Activated T-helper 2 cell treated with anti-CD3 and anti-CD28 coated beads, Interferon-gamma antibody, Interleukin-2, Interleukin-4, amounts not matched to agents 10 μg/mL and 5 μg/mL and 100 μg/mL, durations not matched to agents 14 hours and 24 hours and 36 hours (primary cell): Measurements from ENCODE around the gene PLEKHG5. TPM values are rescaled to one million over a fixed set of nuclear protein-coding genes. Genes with fewer than 3 reads are reported as not detected.

Experiments used
- DNase-seq: peaks from one replicate; pipeline ENCODE4 v3.0.0; 2021; ENCODE audit warnings: low spot score
- H3K27ac Mint-ChIP-seq: one replicate; pipeline ENCODE4 v1.8.0; 2021; ENCODE audit warnings: mixed read lengths
- H3K27me3 Mint-ChIP-seq: one replicate; pipeline ENCODE4 v1.8.0; 2021; ENCODE audit warnings: low read depth, mixed read lengths
- H3K36me3 Mint-ChIP-seq: one replicate; pipeline ENCODE4 v1.8.0; 2021; ENCODE audit warnings: low read depth, mixed read lengths
- H3K4me1 Mint-ChIP-seq: one replicate; pipeline ENCODE4 v1.8.0; 2021; ENCODE audit warnings: low read depth, mixed read lengths
- H3K4me3 Mint-ChIP-seq: one replicate; pipeline ENCODE4 v1.8.0; 2021; ENCODE audit warnings: low read depth, mild to moderate bottlenecking, moderate library complexity, mixed read lengths
- H3K9me3 Mint-ChIP-seq: one replicate; pipeline ENCODE4 v1.8.0; 2021; ENCODE audit warnings: mixed read lengths
- intact Hi-C: fragments of 100-400 bp; cut with micrococcal nuclease; formaldehyde crosslinking; loops from one replicate; pipeline ENCODE4 v1.15.1; 2023
- total RNA-seq: library from RNA; stranded (reverse); gene quantifications from 2 replicates; pipeline ENCODE4 v1.2.3, GENCODE V29; 2022

Gene PLEKHG5
- total RNA-seq, 1 donor from 2014 or later = 1.6 TPM

DNA sequence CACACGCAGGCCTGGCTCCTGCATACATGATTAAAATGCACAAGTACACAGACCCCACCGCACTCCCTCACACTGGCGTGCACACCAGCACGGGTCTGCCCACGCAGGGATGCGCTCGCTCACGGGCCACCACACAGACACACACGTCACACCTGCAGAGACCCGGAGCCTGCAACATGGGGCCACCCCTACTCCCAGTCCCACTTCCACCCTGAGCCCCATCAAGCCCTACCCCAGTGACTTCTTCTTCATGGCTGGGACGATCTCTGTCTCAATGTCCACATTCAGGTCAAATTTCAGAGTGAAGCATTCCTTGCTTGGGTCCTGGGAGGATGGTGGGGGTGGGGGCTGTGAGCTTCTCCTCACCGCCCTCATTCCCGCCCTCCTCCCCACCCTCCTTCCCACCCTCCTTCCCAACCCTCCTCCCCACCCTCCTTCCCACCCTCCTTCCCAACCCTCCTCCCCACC lies 16.6 kb downstream of the PLEKHG5 start:
- no peak overlapping the region for H3K4me3 Mint-ChIP-seq

DNA sequence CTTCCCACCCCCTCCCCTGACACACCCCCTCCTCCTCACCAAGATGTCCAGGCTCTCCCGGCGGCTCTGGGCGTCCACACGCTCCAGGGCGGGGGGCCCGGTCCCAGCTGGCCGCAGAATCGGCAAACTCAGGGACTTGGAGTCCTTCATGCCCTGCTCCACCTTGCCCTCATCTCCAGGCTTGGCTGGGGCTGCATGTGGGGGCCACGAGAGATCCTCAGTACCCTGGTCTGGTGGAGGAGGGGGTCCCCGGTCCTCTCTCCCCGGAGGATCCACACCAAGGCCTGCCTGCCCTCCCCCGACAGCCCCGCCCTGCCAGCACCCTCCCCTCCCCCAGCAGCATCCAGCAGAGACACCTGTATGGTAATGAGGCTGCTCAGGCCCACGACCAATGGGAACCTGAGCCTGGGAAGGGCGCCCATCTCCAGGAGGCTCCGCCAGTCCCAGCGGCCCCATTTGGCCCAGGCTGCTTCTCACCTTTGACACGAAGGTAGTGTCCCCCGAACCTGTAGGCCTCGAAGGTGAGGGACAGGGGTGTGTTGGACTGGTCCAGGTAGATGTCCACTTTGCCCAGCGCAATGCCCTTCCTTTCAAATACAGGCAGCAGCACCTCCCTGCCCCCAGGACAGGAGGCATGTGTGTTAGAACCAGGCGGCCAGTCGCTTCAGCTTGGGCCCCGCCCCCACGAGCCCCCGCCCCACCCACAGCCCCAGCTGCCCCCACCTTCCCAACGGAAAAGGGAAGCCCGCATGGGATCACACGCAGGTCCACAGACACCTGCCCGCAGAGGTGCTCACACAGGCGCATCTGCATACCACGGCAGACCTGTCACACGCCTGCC lies 17.3 kb downstream of the PLEKHG5 start:
- intact Hi-C loops = no loop called here
- Mint-ChIP-seq H3K36me3 (no peaks in the 10 kb centered on the region), H3K4me3 (no peak overlapping the region), H3K9me3 (no peaks in the 10 kb centered on the region), H3K27ac (no peak overlapping the region), H3K4me1 (no peaks in the 10 kb centered on the region), H3K27me3 (no peaks in the 10 kb centered on the region)
- no peak for DNase-seq

More for the DNA sequence above, 16.6 kb downstream of the PLEKHG5 start:
- no peak overlapping the region for H3K27ac Mint-ChIP-seq
- H3K9me3 Mint-ChIP-seq = no peaks in the 10 kb centered on the region
- no peaks in the 10 kb centered on the region for H3K27me3 Mint-ChIP-seq
- no peak for DNase-seq
- no peaks in the 10 kb centered on the region for H3K4me1 Mint-ChIP-seq
- no peaks in the 10 kb centered on the region for H3K36me3 Mint-ChIP-seq
- intact Hi-C loops = no loop called here

DNA sequence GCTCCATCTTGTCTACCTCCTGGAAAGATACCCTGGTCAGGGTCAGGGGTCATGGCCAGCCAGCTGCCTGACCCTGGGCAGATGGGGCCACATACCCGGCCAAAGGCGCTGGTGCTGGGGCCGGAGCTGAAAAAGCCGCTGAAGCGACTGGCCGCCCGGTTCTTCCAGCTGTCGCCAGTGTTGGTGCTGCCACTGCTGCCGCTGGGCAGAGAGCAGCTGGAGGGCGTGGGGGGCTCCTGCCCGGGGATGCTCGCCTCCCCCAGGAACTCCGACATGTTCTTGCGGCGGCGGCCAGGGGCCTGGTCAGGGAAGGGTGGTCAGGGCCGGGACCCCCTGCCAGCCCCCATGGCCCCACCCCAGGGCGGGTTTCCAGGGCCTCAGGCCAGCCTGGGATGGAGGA lies 18.3 kb downstream of the PLEKHG5 start:
- Mint-ChIP-seq H3K27me3 (no peaks in the 10 kb centered on the region), H3K9me3 (no peaks in the 10 kb centered on the region), H3K27ac (no peak overlapping the region), H3K4me1 (no peaks in the 10 kb centered on the region), H3K36me3 (no peaks in the 10 kb centered on the region), H3K4me3 (no peak overlapping the region)
- intact Hi-C loops = no loop called here
- no peak for DNase-seq

DNA sequence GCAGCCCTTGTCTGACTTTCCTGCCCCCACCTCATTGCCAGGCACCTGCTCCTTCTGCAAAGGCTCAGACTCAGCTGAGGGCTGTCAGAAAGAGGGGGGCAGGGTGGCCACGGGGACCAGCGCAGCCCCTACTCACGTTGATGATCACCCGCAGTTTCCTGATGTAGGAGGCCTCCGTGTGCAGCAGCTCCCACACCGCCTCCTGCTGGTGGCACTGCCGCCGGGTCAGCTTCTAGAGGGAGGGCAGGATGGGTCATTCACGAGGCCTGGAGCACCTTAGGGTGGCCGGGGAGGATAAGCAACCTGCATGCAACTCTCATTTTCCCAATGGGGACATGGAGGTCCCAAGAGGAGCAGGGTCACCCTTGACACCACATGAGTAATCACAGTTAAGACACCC lies 19.1 kb downstream of the PLEKHG5 start:
- no peak for DNase-seq

DNA sequence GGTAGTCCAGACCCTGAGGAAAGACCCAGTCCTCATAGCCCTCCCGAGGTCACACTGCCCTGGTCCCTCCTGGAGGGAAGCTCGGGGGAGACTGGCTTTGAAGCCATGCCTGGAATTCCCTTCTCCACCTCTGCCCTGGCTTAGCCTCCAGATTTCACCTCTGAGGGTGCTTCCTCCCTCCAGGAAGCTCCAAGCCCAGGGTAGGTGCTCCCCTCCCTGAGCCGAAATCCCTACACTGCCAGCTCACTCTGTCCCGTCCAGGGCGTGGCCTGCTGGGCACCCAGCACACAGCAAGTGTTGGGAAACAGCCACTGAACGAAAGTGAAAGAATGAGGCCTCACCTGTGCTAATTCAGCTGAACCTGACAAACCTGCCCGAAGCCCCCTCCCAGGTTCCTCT lies 19.5 kb downstream of the PLEKHG5 start:
- H3K4me3 Mint-ChIP-seq = no peak overlapping the region
- H3K9me3 Mint-ChIP-seq = no peaks in the 10 kb centered on the region
- no peaks in the 10 kb centered on the region for H3K27me3 Mint-ChIP-seq
- no peaks in the 10 kb centered on the region for H3K4me1 Mint-ChIP-seq
- H3K36me3 Mint-ChIP-seq = no peaks in the 10 kb centered on the region
- no peak for DNase-seq
- no peak overlapping the region for H3K27ac Mint-ChIP-seq
- intact Hi-C loops = no loop called here

More for the DNA sequence above, 19.1 kb downstream of the PLEKHG5 start:
- Mint-ChIP-seq H3K9me3 (no peaks in the 10 kb centered on the region), H3K4me3 (no peak overlapping the region), H3K4me1 (no peaks in the 10 kb centered on the region), H3K27ac (no peak overlapping the region), H3K36me3 (no peaks in the 10 kb centered on the region), H3K27me3 (no peaks in the 10 kb centered on the region)
- intact Hi-C loops = no loop called here

DNA sequence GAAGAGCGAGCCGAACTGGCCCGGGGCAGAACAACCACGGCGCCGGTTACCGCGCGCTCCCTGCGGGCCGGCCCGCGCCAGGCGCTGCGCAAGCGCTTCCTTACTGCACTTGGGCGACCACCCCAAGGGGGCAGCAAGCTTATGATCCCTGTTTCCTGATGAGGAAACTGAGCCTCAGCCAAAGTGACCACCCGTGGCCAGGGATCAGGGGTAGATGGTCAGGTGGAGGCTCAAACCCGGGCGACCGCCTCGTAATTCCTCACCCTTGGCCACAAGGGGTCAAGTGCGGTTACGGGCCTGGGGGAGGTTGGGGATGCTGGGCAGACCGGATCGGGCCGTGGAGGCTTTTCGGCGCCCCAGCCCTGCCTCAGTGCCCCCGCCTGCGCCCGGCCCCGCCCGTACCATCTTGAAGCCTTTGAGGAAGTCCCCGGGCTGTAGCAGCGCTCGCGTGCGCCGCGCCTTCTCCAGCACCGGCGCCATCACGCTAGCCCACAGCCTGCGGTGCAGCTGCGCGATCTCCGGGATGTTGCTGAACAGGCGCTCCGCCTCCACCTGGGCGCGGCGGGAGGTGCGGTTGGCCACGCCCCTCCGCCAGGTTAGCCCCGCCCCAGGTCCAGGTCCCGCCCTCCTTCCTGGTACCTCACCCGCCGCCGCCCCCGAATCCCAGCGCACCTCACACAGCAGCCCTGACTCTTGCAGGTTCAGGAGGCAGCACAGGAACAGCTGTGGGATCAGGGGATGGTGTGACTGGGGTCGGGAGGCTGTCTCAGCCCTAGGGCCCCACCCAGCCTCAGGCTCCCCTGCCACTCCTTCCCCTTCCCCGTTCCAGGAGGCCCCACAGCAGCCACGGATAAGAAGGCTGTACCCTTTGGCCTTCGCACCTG lies 20.1 kb downstream of the PLEKHG5 start:
- Mint-ChIP-seq H3K27ac (no peak overlapping the region), H3K9me3 (no peaks in the 10 kb centered on the region), H3K4me1 (no peaks in the 10 kb centered on the region), H3K36me3 (no peaks in the 10 kb centered on the region), H3K27me3 (no peaks in the 10 kb centered on the region), H3K4me3 (no peak overlapping the region)
- DNase-seq = no peak
- intact Hi-C loops = no loop called here

DNA sequence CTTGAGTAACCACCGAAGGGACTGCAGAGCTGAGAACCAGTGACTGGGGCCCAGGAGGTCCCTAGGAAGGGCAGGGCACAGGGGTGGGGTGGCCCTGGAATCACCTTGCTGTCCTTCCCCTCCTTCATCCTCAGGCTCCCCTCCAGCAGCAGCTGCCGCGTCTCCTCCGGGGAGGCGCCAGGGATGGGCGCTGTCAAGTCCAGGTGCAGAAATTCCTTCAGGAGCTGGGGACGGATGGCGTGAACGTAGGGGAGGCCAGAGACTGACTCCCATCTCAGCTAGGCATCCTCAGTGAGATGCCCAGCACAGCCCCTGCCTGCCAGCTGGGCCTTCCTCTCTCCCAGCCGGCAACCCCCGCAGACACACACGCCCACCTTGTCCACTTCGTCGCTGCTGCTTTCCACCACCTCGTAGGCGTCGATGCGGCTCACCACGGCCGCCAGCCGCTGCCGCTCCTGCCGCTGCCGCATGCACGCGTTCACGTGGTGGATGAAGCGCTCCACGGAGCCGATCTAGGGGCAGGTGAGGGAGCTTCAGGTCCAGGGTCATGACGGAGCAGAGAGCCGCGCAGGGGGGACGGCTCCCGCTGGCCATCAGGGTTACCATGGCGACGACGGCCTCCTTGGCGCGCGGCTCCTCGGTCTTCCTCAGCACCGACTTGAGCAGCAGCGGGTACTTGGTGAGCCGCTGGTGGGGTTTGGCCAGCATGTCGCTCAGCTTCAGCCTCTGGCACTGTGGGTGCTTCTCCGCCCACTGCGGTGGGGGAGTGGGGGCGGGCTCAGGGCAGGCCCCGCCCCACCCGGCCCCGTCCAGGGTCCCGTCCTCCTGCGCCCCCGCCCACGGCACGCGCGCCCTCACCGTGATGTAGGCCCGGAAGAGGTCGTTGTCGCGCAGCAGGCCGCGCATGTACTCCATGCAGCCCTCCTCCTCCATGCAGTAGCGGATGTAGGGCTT lies 21.1 kb downstream of the PLEKHG5 start:
- no peaks in the 10 kb centered on the region for H3K4me1 Mint-ChIP-seq
- H3K9me3 Mint-ChIP-seq = no peaks in the 10 kb centered on the region
- no peak overlapping the region for H3K4me3 Mint-ChIP-seq
- H3K36me3 Mint-ChIP-seq = peaks cover under 1% of the 10 kb centered on the region
- no peak overlapping the region for H3K27ac Mint-ChIP-seq
- intact Hi-C loops = no loop called here
- H3K27me3 Mint-ChIP-seq = no peaks in the 10 kb centered on the region
- DNase-seq = no peak

DNA sequence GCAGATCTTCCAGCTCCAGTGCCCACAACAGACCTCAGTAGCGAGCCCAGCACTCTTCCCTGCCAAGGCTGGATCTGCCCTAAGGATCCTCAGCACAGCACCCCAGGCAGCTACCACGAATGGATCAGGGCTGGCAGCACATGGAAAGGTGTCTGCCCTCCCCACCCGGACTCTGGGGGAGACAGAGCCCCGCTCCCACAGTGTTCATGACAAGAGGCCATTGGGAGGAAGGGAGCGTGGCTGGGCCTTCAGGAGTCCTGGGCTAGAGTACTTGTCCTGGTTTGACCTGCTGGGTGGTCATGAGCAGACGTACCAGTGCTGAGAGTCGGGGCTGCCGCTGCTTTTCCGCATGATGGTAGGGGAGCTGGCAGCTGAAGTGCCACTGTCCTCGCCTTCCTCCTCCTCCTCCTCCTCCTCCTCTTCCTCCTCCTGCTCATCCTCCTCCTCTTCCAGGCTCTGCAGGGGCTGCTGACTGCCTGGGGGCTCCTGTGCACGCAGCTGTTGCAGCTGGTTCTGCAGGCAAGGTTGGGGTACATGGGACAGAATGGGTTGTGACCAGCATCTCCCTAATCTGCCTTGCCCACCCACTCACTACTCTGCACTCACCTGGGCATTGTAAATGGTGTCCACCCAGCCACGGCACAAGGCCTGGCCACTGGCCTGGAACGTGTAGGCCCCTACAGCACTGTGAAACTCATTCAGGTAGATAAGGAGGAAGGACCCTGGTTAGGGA lies 22.6 kb downstream of the PLEKHG5 start:
- Mint-ChIP-seq H3K4me1 (peaks cover 9% of the 10 kb centered on the region), H3K27me3 (no peaks in the 10 kb centered on the region), H3K9me3 (no peaks in the 10 kb centered on the region), H3K4me3 (no peak overlapping the region), H3K27ac (no peak overlapping the region), H3K36me3 (peaks cover 12% of the 10 kb centered on the region)
- intact Hi-C loops = no loop called here
- DNase-seq = no peak

DNA sequence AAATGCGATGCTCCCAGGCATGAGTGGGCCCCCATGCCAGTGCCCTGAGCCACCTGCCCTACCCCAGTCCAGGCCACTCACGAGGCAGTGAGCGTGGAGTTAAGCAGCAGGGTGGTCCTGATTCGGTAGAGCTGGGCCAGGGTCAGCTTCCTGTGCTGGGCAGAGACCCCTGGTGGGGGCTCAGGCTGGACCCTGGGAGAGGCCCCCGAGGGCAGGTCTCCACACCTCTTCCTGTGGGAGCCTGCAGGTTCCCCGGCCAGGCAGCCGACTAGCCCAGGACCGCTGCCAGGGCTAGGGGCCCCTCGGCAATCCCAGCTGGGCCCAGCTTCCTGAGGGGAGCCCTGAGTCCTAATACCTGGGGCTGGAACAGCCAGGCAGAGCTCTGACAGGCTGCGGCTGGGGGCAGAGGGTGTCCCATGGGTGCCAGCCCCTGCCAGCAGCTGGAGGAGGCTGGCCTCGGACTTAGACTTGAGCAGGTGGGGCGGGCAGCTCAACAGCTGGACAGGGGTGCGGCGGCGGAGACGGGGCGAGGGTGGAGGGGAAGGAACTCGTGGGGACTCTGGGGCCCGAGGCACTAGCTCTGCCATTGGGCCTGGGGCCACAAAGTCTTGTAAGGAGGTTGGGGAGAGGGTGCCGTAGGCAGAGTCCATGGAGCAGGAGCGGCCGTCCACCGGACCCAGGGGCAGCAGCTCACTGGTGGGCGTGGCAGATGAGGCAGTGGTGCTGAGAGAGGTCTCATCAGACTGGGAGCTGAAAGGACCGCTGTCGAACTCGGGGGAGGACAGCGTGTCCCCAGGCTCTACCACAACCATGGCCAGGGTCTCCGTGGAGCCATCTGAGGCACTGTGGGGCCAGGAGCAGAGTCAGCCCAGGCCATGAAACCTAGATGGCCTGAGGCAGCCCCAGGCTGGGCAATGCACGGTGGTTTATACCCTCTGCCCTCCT lies 23.5 kb downstream of the PLEKHG5 start:
- intact Hi-C loops = no loop called here
- Mint-ChIP-seq H3K27me3 (no peaks in the 10 kb centered on the region), H3K36me3 (peaks cover 18% of the 10 kb centered on the region), H3K9me3 (no peaks in the 10 kb centered on the region), H3K4me3 (peak overlapping the region; percentile 26), H3K4me1 (peaks cover 12% of the 10 kb centered on the region), H3K27ac (no peak overlapping the region)
- no peak for DNase-seq

DNA sequence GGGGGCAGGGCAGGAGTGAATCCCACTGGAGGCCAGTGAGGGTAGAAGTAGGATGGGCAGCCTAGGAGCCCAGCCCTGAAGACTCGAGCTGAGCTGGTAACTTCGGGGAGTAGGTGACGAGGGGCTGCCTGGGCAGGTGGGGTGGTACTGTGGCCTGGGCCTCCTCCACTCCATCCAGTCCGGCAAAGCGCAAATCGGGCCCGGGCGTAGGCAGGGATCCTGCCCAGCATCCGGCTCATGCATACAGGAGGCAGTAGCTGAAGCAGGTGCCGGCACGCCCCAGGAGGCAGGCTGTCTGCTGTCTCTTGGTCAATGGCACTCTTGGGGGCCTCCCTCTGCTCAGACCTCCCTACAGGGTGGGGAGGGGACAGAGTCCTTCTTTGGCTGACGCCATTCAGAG lies 24.2 kb downstream of the PLEKHG5 start:
- Mint-ChIP-seq H3K9me3 (no peaks in the 10 kb centered on the region), H3K27me3 (no peaks in the 10 kb centered on the region), H3K27ac (no peak overlapping the region), H3K4me1 (peaks cover 19% of the 10 kb centered on the region), H3K4me3 (peak overlapping the region; percentile 26), H3K36me3 (peaks cover 26% of the 10 kb centered on the region)
- intact Hi-C loops = no loop called here
- no peak for DNase-seq

DNA sequence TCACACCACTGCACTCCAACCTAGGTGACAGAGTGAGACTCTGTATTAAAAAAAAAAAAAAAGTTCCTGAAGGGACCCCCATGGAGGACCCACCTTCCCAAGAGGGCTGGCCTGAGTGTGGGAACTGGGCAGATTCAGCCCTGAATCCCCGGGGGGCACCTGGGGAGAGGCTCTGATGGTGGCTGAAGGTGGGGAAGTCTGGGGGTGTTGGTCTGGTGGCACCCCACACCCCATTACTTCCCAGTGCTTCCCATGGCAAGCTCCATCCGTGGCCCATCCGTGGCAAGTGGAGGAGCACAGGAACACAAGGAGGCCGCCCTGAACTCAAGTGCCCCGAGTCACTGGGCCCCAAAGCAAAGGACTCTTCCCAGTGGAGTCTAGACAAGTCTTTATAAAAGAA lies 24.7 kb downstream of the PLEKHG5 start:
- no peaks in the 10 kb centered on the region for H3K9me3 Mint-ChIP-seq
- peaks cover 20% of the 10 kb centered on the region for H3K4me1 Mint-ChIP-seq
- H3K4me3 Mint-ChIP-seq = peak overlapping the region; percentile 93
- no peak for DNase-seq
- intact Hi-C loops = no loop called here
- no peak overlapping the region for H3K27ac Mint-ChIP-seq
- H3K27me3 Mint-ChIP-seq = no peaks in the 10 kb centered on the region
- H3K36me3 Mint-ChIP-seq = peaks cover 28% of the 10 kb centered on the region
